ENCODE results near the gene TMEM258. TPM values are rescaled to one million over a fixed set of nuclear protein-coding genes. Genes with fewer than 3 reads are reported as not detected.

Gene TMEM258
- total RNA-seq, 1 donor from 2014 or later: 18.3 TPM

DNA sequence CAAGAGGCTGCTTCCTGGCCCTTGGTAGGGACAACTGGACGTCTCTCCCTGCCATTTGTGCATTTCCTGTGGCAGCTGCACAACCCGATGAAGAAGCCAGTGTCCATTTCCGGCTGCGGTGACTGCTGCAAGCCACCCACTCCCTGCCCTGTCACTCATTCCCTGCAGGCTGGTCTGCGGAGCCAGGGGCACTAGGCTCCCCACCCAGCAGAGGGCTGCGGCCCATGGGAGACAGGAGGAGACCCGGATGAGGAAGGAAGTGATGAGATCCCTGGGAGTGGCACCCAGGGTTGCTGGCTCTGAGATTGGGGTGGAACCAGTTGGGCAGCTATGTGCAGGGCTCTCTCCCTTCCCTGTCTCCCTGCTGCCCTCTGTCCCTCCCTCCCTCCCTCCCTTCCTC is 50.0 kb downstream of the TMEM258 start:
- no peak for DNase-seq (ENCODE audit: low read depth)

DNA sequence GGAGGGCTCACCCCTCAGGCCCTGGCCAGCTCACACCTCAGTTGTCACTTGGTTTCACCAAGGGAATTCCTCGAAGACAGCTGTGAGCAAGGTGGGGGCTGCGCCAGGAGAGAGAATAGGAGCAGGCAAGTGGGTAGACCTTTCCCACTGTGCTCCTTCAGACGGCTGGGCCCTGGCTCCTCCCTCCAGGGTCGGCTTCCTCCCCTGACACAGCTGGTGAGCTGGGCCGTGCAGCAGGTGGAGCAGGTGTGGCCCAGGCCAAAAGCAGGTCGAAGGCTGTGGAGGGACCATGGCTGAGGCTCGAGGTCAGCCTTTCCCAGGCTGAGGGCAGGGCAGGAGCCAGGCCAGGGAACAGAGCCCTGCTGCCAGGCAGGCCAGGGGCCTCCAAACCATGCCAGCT is 52.4 kb downstream of the TMEM258 start:
- no peak for DNase-seq (ENCODE audit: low read depth)

DNA sequence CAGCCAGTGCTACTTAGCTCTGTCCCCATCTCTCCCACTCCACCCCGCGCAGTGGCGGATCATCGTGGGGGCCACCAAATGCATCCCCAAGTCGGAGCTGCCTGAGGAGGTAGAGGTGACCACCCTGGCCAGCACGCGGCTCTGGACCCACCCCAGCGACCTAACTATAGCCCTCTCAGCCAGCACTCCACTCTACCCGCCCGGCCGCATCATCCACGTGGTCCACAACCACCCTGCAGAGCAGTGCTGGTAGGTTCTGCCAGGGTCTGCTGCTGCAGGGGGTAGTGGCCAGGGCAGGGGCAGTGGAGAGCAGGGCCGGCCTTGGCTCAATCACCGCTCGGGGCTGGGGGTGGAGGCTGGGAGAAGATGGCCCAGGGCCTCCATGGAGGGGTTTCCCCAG is 53.0 kb downstream of the TMEM258 start:
- no peak for DNase-seq (ENCODE audit: low read depth)

Other genes with a start within 250 kb of the TMEM258 start
- gene SYT7, start 211.5 kb downstream of the TMEM258 start, total RNA-seq: 0.35 TPM in 1 of 2 replicates, not detected in the other
- gene DAGLA, start 112.2 kb downstream of the TMEM258 start, total RNA-seq: 1.7 and 6.8 TPM in 2 replicates
- 4.2 and 20.0 TPM in 2 replicates for gene MYRF, start 40.0 kb downstream of the TMEM258 start, total RNA-seq
- gene FEN1, start 312 bp upstream of the TMEM258 start, total RNA-seq: 12.1 and 35.6 TPM in 2 replicates
- gene FADS1, start 24.4 kb upstream of the TMEM258 start, total RNA-seq: 35.8 and 84.6 TPM in 2 replicates
- gene FADS2, start 35.7 kb upstream of the TMEM258 start, total RNA-seq: 37.7 and 199 TPM in 2 replicates
- gene FADS3, start 98.9 kb upstream of the TMEM258 start, total RNA-seq: 181 and 200 TPM in 2 replicates
- gene RAB3IL1, start 125.0 kb upstream of the TMEM258 start, total RNA-seq: 0.35 and 0.75 TPM in 2 replicates
- 1.1 and 1.4 TPM in 2 replicates for gene BEST1, start 157.8 kb upstream of the TMEM258 start, total RNA-seq
- gene FTH1, start 175.0 kb upstream of the TMEM258 start, total RNA-seq: 821 and 5,018 TPM in 2 replicates

All from renal cortical epithelial cell (primary cell).